ENCODE results near the gene ZNF578. TPM values are rescaled to one million over a fixed set of nuclear protein-coding genes. Genes with fewer than 3 reads are reported as not detected.
"Not testable (repeated sequence)": the region's sequence is repeated elsewhere in the genome, so short reads cannot be mapped to it uniquely, and the experiment has no call there.

The ZNF578 gene
- total RNA-seq, result 1 to 10 TPM in 1 of 2 donors, under 1 TPM in 1; 0.93 to 1.9 TPM

- Mint-ChIP-seq H3K27ac (peak within 1 kb of the TSS; percentile 84), H3K36me3 (ENCODE audit: insufficient read depth in 2 of 2) (peaks cover 43 to 72% of the 10 kb centered on the region in 2 donors), H3K4me1 (ENCODE audit: low read depth) (peaks cover 9% of the 10 kb centered on the region), H3K9me3 (peaks cover 31 to 34% of the 10 kb centered on the region in 2 donors), H3K27me3 (ENCODE audit: low read depth) (no peaks in the 10 kb centered on the region), H3K4me3 (peak within 1 kb of the TSS; percentile 80 to 86)
- DNase-seq (peak; percentile 59 to 70), ATAC-seq (replicated peaks in 1 of 2) (peak; percentile 78 to 90)
These were observed at the start of gene ZNF578 for GRCh38 chr19:52453324-52454094. TSS of gene ZNF578 (plus strand) at chr19:52453553. CDS start at chr19:52501846, 48,293 bp downstream.

- H3K27ac Mint-ChIP-seq, result no peak overlapping the region
- H3K9me3 Mint-ChIP-seq, result peaks cover 7 to 27% of the 10 kb centered on the region in 2 donors
- DNase-seq (no peak), ATAC-seq (replicated peaks in 1 of 2) (no peak)
- H3K4me3 Mint-ChIP-seq, result no peak overlapping the region
- peaks cover 43 to 64% of the 10 kb centered on the region in 2 donors for H3K36me3 Mint-ChIP-seq (ENCODE audit: insufficient read depth in 2 of 2)
- no peaks in the 10 kb centered on the region for H3K27me3 Mint-ChIP-seq (ENCODE audit: low read depth)
- no peaks in the 10 kb centered on the region for H3K4me1 Mint-ChIP-seq (ENCODE audit: low read depth)
These were observed 43.1 kb upstream of the ZNF578 start for GRCh38 chr19:52410276-52410675.

GRCh38 chr19:52415711-52416110, 37.6 kb upstream of the ZNF578 start:
- H3K27ac Mint-ChIP-seq, result no peak overlapping the region
- H3K36me3 Mint-ChIP-seq (ENCODE audit: insufficient read depth in 2 of 2), result peaks cover 33 to 35% of the 10 kb centered on the region in 2 donors
- ATAC-seq (replicated peaks in 1 of 2) (no peak), DNase-seq (no peak)
- no peak overlapping the region for H3K4me3 Mint-ChIP-seq
- no peaks in the 10 kb centered on the region for H3K4me1 Mint-ChIP-seq (ENCODE audit: low read depth)
- peaks cover 20 to 41% of the 10 kb centered on the region in 2 donors for H3K9me3 Mint-ChIP-seq
- H3K27me3 Mint-ChIP-seq (ENCODE audit: low read depth), result no peaks in the 10 kb centered on the region

- ATAC-seq (replicated peaks in 1 of 2) (no peak), DNase-seq (no peak)
- no peaks in the 10 kb centered on the region for H3K4me1 Mint-ChIP-seq (ENCODE audit: low read depth)
- H3K4me3 Mint-ChIP-seq, result no peak within 1 kb of the TSS
- no peak within 1 kb of the TSS for H3K27ac Mint-ChIP-seq
- H3K9me3 Mint-ChIP-seq, result peaks cover 21 to 32% of the 10 kb centered on the region in 2 donors
- H3K36me3 Mint-ChIP-seq (ENCODE audit: insufficient read depth in 2 of 2), result peaks cover 21 to 27% of the 10 kb centered on the region in 2 donors
- no peaks in the 10 kb centered on the region for H3K27me3 Mint-ChIP-seq (ENCODE audit: low read depth)
These were observed 24.4 kb upstream of the ZNF578 start, which contains the start of gene ZNF534 for GRCh38 chr19:52428937-52429336. TSS of gene ZNF534 (plus strand) at chr19:52429148. CDS start at chr19:52431475, 2,327 bp downstream.

- peaks cover 16 to 31% of the 10 kb centered on the region in 2 donors for H3K9me3 Mint-ChIP-seq
- H3K36me3 Mint-ChIP-seq (ENCODE audit: insufficient read depth in 2 of 2), result peaks cover 8 to 18% of the 10 kb centered on the region in 2 donors
- no peaks in the 10 kb centered on the region for H3K4me1 Mint-ChIP-seq (ENCODE audit: low read depth)
- ATAC-seq (replicated peaks in 1 of 2) (no peak), DNase-seq (no peak)
- no peak overlapping the region for H3K4me3 Mint-ChIP-seq
- H3K27ac Mint-ChIP-seq, result no peak overlapping the region
- H3K27me3 Mint-ChIP-seq (ENCODE audit: low read depth), result no peaks in the 10 kb centered on the region
These were observed 11.2 kb upstream of the ZNF578 start for GRCh38 chr19:52442179-52442578.

GRCh38 chr19:52444506-52444905, 8.8 kb upstream of the ZNF578 start:
- Mint-ChIP-seq H3K4me1 (ENCODE audit: low read depth) (no peaks in the 10 kb centered on the region), H3K4me3 (no peak overlapping the region), H3K9me3 (peaks cover 21 to 24% of the 10 kb centered on the region in 2 donors)

GRCh38 chr19:52451241-52451640, 2.1 kb upstream of the ZNF578 start:
- no peak overlapping the region for H3K4me3 Mint-ChIP-seq
- no peaks in the 10 kb centered on the region for H3K27me3 Mint-ChIP-seq (ENCODE audit: low read depth)
- no peak for ATAC-seq (replicated peaks in 1 of 2)
- peaks cover 31 to 62% of the 10 kb centered on the region in 2 donors for H3K36me3 Mint-ChIP-seq (ENCODE audit: insufficient read depth in 2 of 2)
- no peak overlapping the region for H3K27ac Mint-ChIP-seq
- peaks cover 27 to 33% of the 10 kb centered on the region in 2 donors for H3K9me3 Mint-ChIP-seq
- no peak for DNase-seq
- H3K4me1 Mint-ChIP-seq (ENCODE audit: low read depth), result peaks cover 9% of the 10 kb centered on the region

More at GRCh38 chr19:52444506-52444905, 8.8 kb upstream of the ZNF578 start:
- Mint-ChIP-seq H3K36me3 (ENCODE audit: insufficient read depth in 2 of 2) (peaks cover 14 to 17% of the 10 kb centered on the region in 2 donors), H3K27ac (no peak overlapping the region), H3K27me3 (ENCODE audit: low read depth) (no peaks in the 10 kb centered on the region)
- DNase-seq (no peak), ATAC-seq (replicated peaks in 1 of 2) (no peak)

- H3K4me3 Mint-ChIP-seq, result no peak overlapping the region
- peaks cover 37 to 41% of the 10 kb centered on the region in 2 donors for H3K36me3 Mint-ChIP-seq (ENCODE audit: insufficient read depth in 2 of 2)
- no peaks in the 10 kb centered on the region for H3K4me1 Mint-ChIP-seq (ENCODE audit: low read depth)
- ATAC-seq (replicated peaks in 1 of 2) (no peak), DNase-seq (no peak)
- peaks cover 11 to 29% of the 10 kb centered on the region in 2 donors for H3K9me3 Mint-ChIP-seq
- no peak overlapping the region for H3K27ac Mint-ChIP-seq
- no peaks in the 10 kb centered on the region for H3K27me3 Mint-ChIP-seq (ENCODE audit: low read depth)
These were observed 11.6 kb downstream of the ZNF578 start for GRCh38 chr19:52464798-52465470.

- ATAC-seq (replicated peaks in 1 of 2), result no peak
- Mint-ChIP-seq H3K4me1 (ENCODE audit: low read depth) (no peaks in the 10 kb centered on the region), H3K36me3 (ENCODE audit: insufficient read depth in 2 of 2) (peaks cover 40 to 48% of the 10 kb centered on the region in 2 donors), H3K4me3 (no peak overlapping the region), H3K27ac (no peak overlapping the region), H3K9me3 (peaks cover 25 to 50% of the 10 kb centered on the region in 2 donors), H3K27me3 (ENCODE audit: low read depth) (no peaks in the 10 kb centered on the region)
- DNase-seq, result no peak
These were observed 20.4 kb downstream of the ZNF578 start for GRCh38 chr19:52473655-52474350.

- H3K4me1 Mint-ChIP-seq (ENCODE audit: low read depth), result no peaks in the 10 kb centered on the region
- peaks cover 25 to 48% of the 10 kb centered on the region in 2 donors for H3K9me3 Mint-ChIP-seq
- DNase-seq, result no peak
- no peak for ATAC-seq (replicated peaks in 1 of 2)
- H3K36me3 Mint-ChIP-seq (ENCODE audit: insufficient read depth in 2 of 2), result peaks cover 40 to 47% of the 10 kb centered on the region in 2 donors
- no peak overlapping the region for H3K27ac Mint-ChIP-seq
- H3K4me3 Mint-ChIP-seq, result no peak overlapping the region
- no peaks in the 10 kb centered on the region for H3K27me3 Mint-ChIP-seq (ENCODE audit: low read depth)
These were observed 21.2 kb downstream of the ZNF578 start for GRCh38 chr19:52474351-52475127.

- not testable (repeated sequence) for H3K4me3 Mint-ChIP-seq; H3K27me3 Mint-ChIP-seq (ENCODE audit: low read depth); DNase-seq; H3K27ac Mint-ChIP-seq; H3K4me1 Mint-ChIP-seq (ENCODE audit: low read depth); ATAC-seq (replicated peaks in 1 of 2)
- Mint-ChIP-seq H3K9me3 (peaks cover 13 to 21% of the 10 kb centered on the region in 2 donors), H3K36me3 (ENCODE audit: insufficient read depth in 2 of 2) (peaks cover 17 to 33% of the 10 kb centered on the region in 2 donors)
These were observed 30.9 kb downstream of the ZNF578 start for GRCh38 chr19:52484111-52484743.

GRCh38 chr19:52485064-52485463, 31.7 kb downstream of the ZNF578 start:
- H3K27ac Mint-ChIP-seq; H3K4me1 Mint-ChIP-seq (ENCODE audit: low read depth); H3K27me3 Mint-ChIP-seq (ENCODE audit: low read depth); DNase-seq; ATAC-seq (replicated peaks in 1 of 2); H3K4me3 Mint-ChIP-seq: not testable (repeated sequence)
- Mint-ChIP-seq H3K9me3 (peaks cover 12 to 21% of the 10 kb centered on the region in 2 donors), H3K36me3 (ENCODE audit: insufficient read depth in 2 of 2) (peaks cover 17 to 30% of the 10 kb centered on the region in 2 donors)
